IPS-15b (cell line): ENCODE results near the gene ACTRT1.

Source experiments
- H3K27me3 ChIP-seq: one replicate; pipeline ENCODE4 v1.6.1; 2013; ENCODE audit warnings: low read length; ENCODE audit not compliant: control insufficient read depth, insufficient read depth
- H3K36me3 ChIP-seq: one replicate; pipeline ENCODE4 v1.6.1; 2013; ENCODE audit warnings: low read length; ENCODE audit not compliant: control insufficient read depth, insufficient read depth
- H3K4me1 ChIP-seq: one replicate; pipeline ENCODE4 v1.6.1; 2013; ENCODE audit warnings: mild to moderate bottlenecking, low read length; ENCODE audit not compliant: control insufficient read depth, insufficient read depth
- H3K4me3 ChIP-seq: one replicate; pipeline ENCODE4 v1.5.1; 2013; ENCODE audit warnings: low read depth, low read length
- H3K9ac ChIP-seq: one replicate; pipeline ENCODE4 v1.6.1; 2013; ENCODE audit warnings: low read depth, mild to moderate bottlenecking, low read length
- H3K9me3 ChIP-seq: one replicate; pipeline ENCODE4 v1.6.1; 2013; ENCODE audit warnings: mild to moderate bottlenecking, low read length; ENCODE audit not compliant: control insufficient read depth, insufficient read depth

The ACTRT1 gene

DNA sequence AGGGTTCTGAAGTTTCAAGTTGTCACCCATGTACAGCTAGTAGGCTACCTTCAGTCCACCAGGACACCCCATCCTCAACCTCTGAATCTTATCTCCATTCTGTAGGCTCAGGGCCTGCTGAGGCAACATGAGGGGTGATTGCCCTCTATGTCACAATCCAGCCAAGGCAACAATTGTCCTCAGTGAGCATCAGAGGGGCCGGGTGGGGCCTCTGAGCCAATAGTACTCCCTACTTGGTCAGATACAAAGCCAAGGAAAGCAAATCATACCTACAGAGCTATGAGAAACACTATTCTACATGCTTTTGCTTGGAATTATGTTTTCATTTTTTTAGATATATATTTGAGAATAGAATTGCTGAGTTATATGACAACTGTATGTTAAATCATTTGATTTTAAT is at the start of gene ACTRT1:
Gene ACTRT1 (minus strand): TSS at position 101 of the 400 bp plus-strand sequence. CDS start 197 bp downstream, outside the sequence.
- no peak within 1 kb of the TSS for H3K9ac ChIP-seq
- H3K27me3 ChIP-seq, result no peaks in the 10 kb centered on the region
- H3K4me3 ChIP-seq, result no peak within 1 kb of the TSS
- no peaks in the 10 kb centered on the region for H3K9me3 ChIP-seq
- H3K4me1 ChIP-seq, result no peaks in the 10 kb centered on the region
- H3K36me3 ChIP-seq, result no peaks in the 10 kb centered on the region

DNA sequence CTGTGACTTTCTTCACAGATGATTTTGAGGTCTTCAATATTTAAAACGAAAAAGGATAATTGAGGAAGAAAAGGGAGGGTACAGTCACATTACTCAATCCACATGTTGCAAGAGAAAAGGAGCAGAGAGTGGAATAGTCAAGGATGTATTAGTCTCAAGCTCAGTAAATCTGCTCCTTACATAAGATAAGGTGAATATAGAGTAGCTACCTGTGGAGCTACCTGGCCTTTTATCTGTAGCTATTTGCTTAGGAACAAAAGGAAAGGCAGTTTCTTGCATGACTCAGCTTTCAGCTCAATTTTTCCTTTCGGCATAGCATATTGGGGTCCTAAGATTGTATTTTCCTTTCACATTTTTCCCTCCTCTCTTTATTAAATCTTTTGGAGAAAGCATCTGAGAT is 26.3 kb upstream of the ACTRT1 start:
- Histone ChIP-seq H3K4me3 (no peak overlapping the region), H3K27me3 (no peaks in the 10 kb centered on the region), H3K9ac (no peak overlapping the region), H3K36me3 (no peaks in the 10 kb centered on the region), H3K4me1 (peaks cover 6% of the 10 kb centered on the region), H3K9me3 (no peaks in the 10 kb centered on the region)

DNA sequence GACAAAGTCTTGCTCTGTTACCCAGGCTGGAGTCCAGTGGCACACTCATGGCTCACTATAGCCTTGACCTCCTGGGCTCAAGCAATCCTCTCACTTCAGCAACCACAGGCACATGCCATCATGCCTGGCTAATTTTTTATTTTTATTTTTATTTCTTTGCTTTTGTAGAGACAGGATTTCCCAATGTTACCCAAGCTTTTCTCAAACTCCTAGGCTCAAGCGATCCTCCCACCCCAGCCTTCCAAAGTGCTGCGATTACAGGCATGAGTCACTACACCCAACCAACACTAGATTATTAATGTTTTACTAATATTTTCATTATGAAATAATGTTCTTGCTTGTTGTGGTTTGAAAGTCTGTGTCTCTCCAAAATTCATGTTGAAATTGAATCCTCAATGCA is 5.2 kb upstream of the ACTRT1 start:
- no peak overlapping the region for H3K9ac ChIP-seq
- no peaks in the 10 kb centered on the region for H3K27me3 ChIP-seq
- no peaks in the 10 kb centered on the region for H3K36me3 ChIP-seq
- no peaks in the 10 kb centered on the region for H3K9me3 ChIP-seq
- H3K4me3 ChIP-seq, result no peak overlapping the region
- no peaks in the 10 kb centered on the region for H3K4me1 ChIP-seq

DNA sequence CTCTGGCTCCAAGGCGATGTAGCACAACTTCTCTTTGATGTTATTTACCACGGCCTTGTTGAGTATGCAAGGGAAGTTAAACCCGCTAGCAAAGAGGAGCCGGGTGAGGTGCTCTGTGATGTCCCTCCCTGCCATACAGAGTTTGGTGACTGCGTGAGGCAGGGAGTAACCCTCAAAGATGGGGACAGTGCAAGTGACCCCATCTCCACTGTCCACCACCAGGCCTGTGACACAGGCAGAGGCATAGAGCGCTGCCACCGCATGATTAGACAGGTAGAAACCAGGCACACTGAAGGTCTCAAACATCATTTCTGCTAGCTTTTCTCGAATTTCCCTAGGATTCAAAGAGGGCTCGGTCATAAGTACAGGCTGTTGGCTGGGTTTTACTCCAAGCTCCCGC is 677 bp downstream of the ACTRT1 start:
- H3K4me1 ChIP-seq, result no peaks in the 10 kb centered on the region
- H3K9me3 ChIP-seq, result no peaks in the 10 kb centered on the region
- H3K9ac ChIP-seq, result no peak overlapping the region
- no peaks in the 10 kb centered on the region for H3K27me3 ChIP-seq
- no peak overlapping the region for H3K4me3 ChIP-seq
- H3K36me3 ChIP-seq, result no peaks in the 10 kb centered on the region

DNA sequence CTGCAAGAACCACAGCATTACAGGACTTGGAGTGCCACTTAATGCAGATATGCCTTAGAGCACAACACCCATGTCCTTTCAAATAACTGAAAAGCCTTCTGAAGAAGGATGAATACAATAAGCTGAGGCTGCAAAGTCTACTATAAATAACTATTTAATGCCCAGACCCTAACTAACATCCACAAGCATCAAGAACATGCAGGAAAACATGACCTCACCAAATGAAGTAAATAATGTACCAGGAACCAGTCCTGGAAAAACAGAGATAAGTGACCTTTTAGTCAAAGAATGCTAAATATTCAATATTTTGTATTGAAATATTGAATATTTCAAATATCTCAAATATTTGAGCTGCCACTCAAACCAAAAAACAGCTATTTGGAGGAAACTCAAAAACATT is 16.9 kb downstream of the ACTRT1 start:
- no peaks in the 10 kb centered on the region for H3K27me3 ChIP-seq

DNA sequence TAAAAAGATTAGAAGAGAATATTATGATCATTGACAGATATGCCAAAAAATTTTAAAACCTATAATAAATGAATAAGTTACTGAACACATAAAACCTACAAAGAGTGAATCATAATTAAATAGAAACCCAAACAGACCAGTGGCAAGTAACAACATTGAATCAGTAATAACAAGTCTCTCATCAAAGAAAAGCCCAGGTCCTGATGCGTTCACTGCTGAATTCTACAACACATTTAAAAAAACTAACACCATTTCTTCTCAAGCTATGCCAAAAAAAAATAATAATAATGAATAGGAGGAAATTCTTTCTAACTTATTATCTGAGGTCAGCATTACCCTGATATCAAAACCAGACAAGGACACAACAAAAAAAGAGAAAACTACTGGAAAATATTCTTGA is 30.6 kb downstream of the ACTRT1 start:
- Histone ChIP-seq H3K9ac (no peak overlapping the region), H3K27me3 (no peaks in the 10 kb centered on the region), H3K4me3 (no peak overlapping the region), H3K36me3 (no peaks in the 10 kb centered on the region), H3K4me1 (no peaks in the 10 kb centered on the region), H3K9me3 (no peaks in the 10 kb centered on the region)

More for the DNA sequence above, 16.9 kb downstream of the ACTRT1 start:
- Histone ChIP-seq H3K4me3 (no peak overlapping the region), H3K36me3 (no peaks in the 10 kb centered on the region), H3K9ac (no peak overlapping the region), H3K9me3 (no peaks in the 10 kb centered on the region), H3K4me1 (no peaks in the 10 kb centered on the region)

DNA sequence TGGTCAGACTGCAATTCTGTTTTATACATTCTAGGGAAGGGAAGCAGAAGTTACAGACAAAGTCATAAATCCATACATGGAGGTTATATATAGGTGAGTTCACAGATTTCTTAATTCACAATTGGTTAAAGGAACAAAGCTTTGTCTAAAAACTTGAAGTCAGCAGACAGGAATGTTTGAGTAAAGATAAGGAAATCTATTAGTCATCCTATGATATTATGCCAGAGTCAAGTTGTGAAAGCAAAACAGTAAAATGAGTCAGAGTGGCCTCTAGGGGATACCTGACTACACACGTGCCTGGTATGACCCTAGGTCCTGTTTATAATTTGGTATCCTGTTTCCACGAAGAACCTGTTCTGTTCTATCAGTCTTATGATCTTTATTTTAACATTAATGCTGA is 31.5 kb downstream of the ACTRT1 start:
- H3K9me3 ChIP-seq, result no peaks in the 10 kb centered on the region
- H3K4me3 ChIP-seq, result no peak overlapping the region
- H3K4me1 ChIP-seq, result no peaks in the 10 kb centered on the region
- no peaks in the 10 kb centered on the region for H3K36me3 ChIP-seq
- no peaks in the 10 kb centered on the region for H3K27me3 ChIP-seq
- no peak overlapping the region for H3K9ac ChIP-seq

DNA sequence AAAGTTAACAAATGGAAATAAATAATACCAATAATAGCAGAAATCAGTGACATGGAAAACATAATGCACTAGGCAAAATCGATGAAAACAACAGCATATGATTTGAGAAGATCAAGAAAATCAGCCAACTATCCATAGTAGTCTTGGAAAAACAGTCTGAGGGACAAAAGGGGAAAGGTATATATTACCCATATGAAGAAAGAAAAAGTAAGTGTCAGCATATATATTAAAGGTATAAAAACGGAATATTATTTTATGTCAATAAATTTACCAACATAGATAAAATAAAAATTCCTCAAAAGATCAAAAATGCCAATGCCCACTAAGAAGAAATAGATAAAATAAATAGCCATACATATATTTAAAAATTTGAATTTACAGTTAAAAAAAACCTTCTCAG is 33.0 kb downstream of the ACTRT1 start:
- no peaks in the 10 kb centered on the region for H3K4me1 ChIP-seq
- no peak overlapping the region for H3K9ac ChIP-seq
- no peaks in the 10 kb centered on the region for H3K9me3 ChIP-seq
- no peaks in the 10 kb centered on the region for H3K27me3 ChIP-seq
- no peaks in the 10 kb centered on the region for H3K36me3 ChIP-seq
- H3K4me3 ChIP-seq, result no peak overlapping the region

DNA sequence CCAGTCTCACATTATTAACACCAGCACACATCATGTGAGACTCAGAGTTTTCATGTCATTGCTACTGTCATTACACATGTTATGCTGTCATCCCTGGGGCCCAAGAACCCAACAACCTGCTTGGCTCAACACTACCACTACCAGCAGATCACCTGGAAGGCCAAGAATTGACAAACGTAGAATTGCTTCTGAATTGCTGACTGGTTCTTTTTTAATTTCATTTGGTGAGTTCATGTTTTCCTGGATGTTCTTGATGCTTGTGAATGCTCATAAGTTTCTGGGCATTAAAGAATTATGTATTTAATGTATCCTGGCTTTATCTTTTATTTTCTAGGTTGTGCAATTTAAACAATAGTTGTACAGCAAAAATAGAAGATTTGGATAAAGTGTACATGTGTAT is 40.2 kb downstream of the ACTRT1 start:
- Histone ChIP-seq H3K36me3 (no peaks in the 10 kb centered on the region), H3K4me1 (no peaks in the 10 kb centered on the region), H3K4me3 (no peak overlapping the region), H3K9me3 (no peaks in the 10 kb centered on the region), H3K27me3 (no peaks in the 10 kb centered on the region), H3K9ac (no peak overlapping the region)

DNA sequence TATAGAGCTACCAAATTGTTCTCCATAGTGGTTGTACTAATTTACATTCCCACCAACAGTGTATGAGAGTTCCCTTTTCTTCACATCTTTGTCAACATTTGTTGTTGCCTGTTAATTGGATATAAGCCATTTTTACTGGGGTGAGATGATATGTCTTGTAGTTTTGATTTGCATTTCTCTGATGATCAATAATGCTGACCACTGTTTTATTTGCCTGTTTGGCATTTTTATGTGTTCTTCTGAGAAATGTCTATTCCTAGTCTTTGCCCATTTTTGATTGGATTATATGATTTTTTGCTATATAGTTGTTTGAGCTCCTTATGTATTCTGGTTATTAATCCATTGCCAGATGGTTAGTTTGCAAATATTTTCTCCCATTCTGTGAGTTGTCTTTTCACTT is 44.3 kb downstream of the ACTRT1 start:
- H3K9ac ChIP-seq, result no peak overlapping the region
- H3K36me3 ChIP-seq, result no peaks in the 10 kb centered on the region
- no peaks in the 10 kb centered on the region for H3K4me1 ChIP-seq
- no peak overlapping the region for H3K4me3 ChIP-seq
- no peaks in the 10 kb centered on the region for H3K9me3 ChIP-seq
- no peaks in the 10 kb centered on the region for H3K27me3 ChIP-seq
